Mesenchymal stem cell (in vitro differentiated cells and primary cell): Measurements from ENCODE around the gene THOC2.
"Not testable (repeated sequence)": the region's sequence is repeated elsewhere in the genome, so short reads cannot be mapped to it uniquely, and the experiment has no call there.

Experiments
- DNase-seq: peaks from one replicate; pipeline ENCODE4 v3.0.0-alpha.2; 2013
- H2AFZ ChIP-seq: one replicate; pipeline ENCODE4 v1.6.1; 2013; ENCODE audit warnings: low read depth, mild to moderate bottlenecking, control low read depth, inconsistent platforms, low read length, moderate library complexity
- H2AK5ac ChIP-seq: 2 replicates; pipeline ENCODE4 v1.6.1; 2013; ENCODE audit warnings: low read length, moderate library complexity, mild to moderate bottlenecking, inconsistent platforms; ENCODE audit not compliant: severe bottlenecking
- H2BK120ac ChIP-seq: one replicate; pipeline ENCODE4 v1.6.1; 2013; ENCODE audit warnings: low read depth, mild to moderate bottlenecking, inconsistent platforms, low read length, moderate library complexity
- H2BK12ac ChIP-seq, 2 experiments: one replicate each; pipeline ENCODE4 v1.6.1; 2013; ENCODE audit warnings: inconsistent platforms in 2 of 2, low read length in 2 of 2, mild to moderate bottlenecking in 2 of 2, moderate library complexity in 2 of 2, control low read depth in 1 of 2
- H2BK15ac ChIP-seq: one replicate; pipeline ENCODE4 v1.6.1; 2013; ENCODE audit warnings: mild to moderate bottlenecking, low read depth, inconsistent platforms; ENCODE audit not compliant: poor library complexity, severe bottlenecking
- H2BK5ac ChIP-seq: 2 replicates; pipeline ENCODE4 v1.6.1; 2013; ENCODE audit warnings: low read depth, mild to moderate bottlenecking, low read length, control low read depth, inconsistent platforms; ENCODE audit not compliant: poor library complexity, severe bottlenecking
- H3K14ac ChIP-seq, 2 experiments: one replicate each; pipeline ENCODE4 v1.6.1; 2013; ENCODE audit warnings: inconsistent platforms in 2 of 2, low read length in 2 of 2, control low read depth in 1 of 2, mild to moderate bottlenecking in 1 of 2, moderate library complexity in 1 of 2
- H3K18ac ChIP-seq, 2 experiments: one replicate each; pipeline ENCODE4 v1.6.1; 2013; ENCODE audit warnings: inconsistent platforms in 2 of 2, low read length in 2 of 2, control low read depth in 1 of 2, low read depth in 1 of 2, mild to moderate bottlenecking in 1 of 2
- H3K23ac ChIP-seq, 2 experiments: one replicate each; pipeline ENCODE4 v1.6.1; 2013; ENCODE audit warnings: inconsistent platforms in 2 of 2, low read length in 2 of 2, mild to moderate bottlenecking in 2 of 2, moderate library complexity in 2 of 2, control low read depth in 1 of 2
- H3K27ac ChIP-seq: 2 replicates; pipeline ENCODE4 v1.5.1; 2013; ENCODE audit warnings: mild to moderate bottlenecking, moderate library complexity, low read length, control low read depth, inconsistent platforms; ENCODE audit not compliant: poor library complexity, severe bottlenecking
- H3K27me3 ChIP-seq, 2 experiments: 2 replicates each; pipeline versions ENCODE4 v1.6.1 to v1.7.0; 2013; ENCODE audit warnings: low read length in 2 of 2, mild to moderate bottlenecking in 2 of 2, moderate library complexity in 2 of 2, control low read depth in 1 of 2, inconsistent platforms in 1 of 2; ENCODE audit not compliant: control insufficient read depth in 1 of 2, insufficient read depth in 1 of 2
- H3K36me3 ChIP-seq, 2 experiments: 2 replicates each; pipeline versions ENCODE4 v1.6.1 to v1.7.0; 2013; ENCODE audit warnings: low read length in 2 of 2, control low read depth in 1 of 2, inconsistent platforms in 1 of 2, low read depth in 1 of 2, mild to moderate bottlenecking in 1 of 2; ENCODE audit not compliant: insufficient read depth in 2 of 2, control insufficient read depth in 1 of 2
- H3K4ac ChIP-seq, 2 experiments: one replicate each; pipeline ENCODE4 v1.6.1; 2013; ENCODE audit warnings: inconsistent platforms in 2 of 2, low read length in 2 of 2, mild to moderate bottlenecking in 2 of 2, moderate library complexity in 2 of 2, control low read depth in 1 of 2, low read depth in 1 of 2
- H3K4me1 ChIP-seq: 2 replicates; pipeline ENCODE4 v1.6.1; 2013; ENCODE audit warnings: low read depth, low read length, control low read depth; ENCODE audit not compliant: control insufficient read depth, insufficient read depth
- H3K4me2 ChIP-seq: 2 replicates; pipeline ENCODE4 v1.6.1; 2013; ENCODE audit warnings: low read length, mild to moderate bottlenecking, inconsistent platforms; ENCODE audit not compliant: poor library complexity, severe bottlenecking
- H3K4me3 ChIP-seq, 2 experiments: 2 replicates each; pipeline versions ENCODE4 v1.5.1 to v1.7.0; 2013; ENCODE audit warnings: low read length in 2 of 2, mild to moderate bottlenecking in 2 of 2, control low read depth in 1 of 2, low read depth in 1 of 2; ENCODE audit not compliant: insufficient read depth in 1 of 2
- H3K79me1 ChIP-seq: replicated peaks from 2 replicates; pipeline ENCODE4 v1.6.1; 2013; ENCODE audit warnings: mild to moderate bottlenecking, control low read depth, low read length, inconsistent platforms; ENCODE audit not compliant: poor library complexity, severe bottlenecking
- H3K9ac ChIP-seq: 2 replicates; pipeline ENCODE4 v1.7.0; 2013; ENCODE audit warnings: mild to moderate bottlenecking, low read length, moderate library complexity
- H3K9me3 ChIP-seq: 2 replicates; pipeline ENCODE4 v1.7.0; 2013; ENCODE audit warnings: mild to moderate bottlenecking, low read length; ENCODE audit not compliant: control insufficient read depth
- H4K8ac ChIP-seq: one replicate; pipeline ENCODE4 v1.6.1; 2013; ENCODE audit warnings: inconsistent platforms, mild to moderate bottlenecking, low read length, moderate library complexity
- H4K91ac ChIP-seq: one replicate; pipeline ENCODE4 v1.6.1; 2013; ENCODE audit warnings: mild to moderate bottlenecking, low read length, inconsistent platforms
- WGBS: methylation state at CpG from one replicate; pipeline ENCODE4 v1.1.7; 2013; ENCODE audit warnings: mixed read lengths; 5-methylcytosine and 5-hydroxymethylcytosine counted together

The THOC2 gene

DNA sequence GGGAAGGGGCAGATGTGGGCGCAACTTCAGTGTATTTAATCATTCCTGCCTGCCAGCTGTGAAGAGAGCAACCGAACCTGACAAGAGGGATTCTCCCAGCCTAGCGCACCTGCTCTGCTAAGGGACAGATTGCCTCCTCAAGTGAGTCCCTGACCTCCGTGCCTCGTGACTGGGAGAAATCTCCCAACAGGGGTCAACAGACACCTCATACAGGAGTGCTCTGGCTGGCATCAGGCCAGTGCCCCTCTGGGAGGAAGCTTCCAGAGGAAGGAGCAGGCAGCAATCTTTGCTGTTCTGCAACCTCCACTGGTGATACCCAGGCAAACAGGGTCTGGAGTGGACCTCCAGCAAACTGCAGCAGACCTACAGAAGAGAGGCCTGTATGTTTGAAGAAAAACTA is 158.8 kb downstream of the THOC2 start:
- not testable (repeated sequence) for H3K23ac ChIP-seq, H2AFZ ChIP-seq, H2AK5ac ChIP-seq, H2BK15ac ChIP-seq, H3K27ac ChIP-seq, H4K8ac ChIP-seq, H2BK120ac ChIP-seq, H3K4me2 ChIP-seq, H3K4me3 ChIP-seq, H3K4ac ChIP-seq, H3K9ac ChIP-seq, H3K27me3 ChIP-seq, H2BK5ac ChIP-seq, H2BK12ac ChIP-seq, H3K36me3 ChIP-seq, H4K91ac ChIP-seq, H3K18ac ChIP-seq, DNase-seq, H3K4me1 ChIP-seq, H3K79me1 ChIP-seq, H3K14ac ChIP-seq, H3K9me3 ChIP-seq
- WGBS: 66% methylated on average over 5 of the region's 5 CpGs

DNA sequence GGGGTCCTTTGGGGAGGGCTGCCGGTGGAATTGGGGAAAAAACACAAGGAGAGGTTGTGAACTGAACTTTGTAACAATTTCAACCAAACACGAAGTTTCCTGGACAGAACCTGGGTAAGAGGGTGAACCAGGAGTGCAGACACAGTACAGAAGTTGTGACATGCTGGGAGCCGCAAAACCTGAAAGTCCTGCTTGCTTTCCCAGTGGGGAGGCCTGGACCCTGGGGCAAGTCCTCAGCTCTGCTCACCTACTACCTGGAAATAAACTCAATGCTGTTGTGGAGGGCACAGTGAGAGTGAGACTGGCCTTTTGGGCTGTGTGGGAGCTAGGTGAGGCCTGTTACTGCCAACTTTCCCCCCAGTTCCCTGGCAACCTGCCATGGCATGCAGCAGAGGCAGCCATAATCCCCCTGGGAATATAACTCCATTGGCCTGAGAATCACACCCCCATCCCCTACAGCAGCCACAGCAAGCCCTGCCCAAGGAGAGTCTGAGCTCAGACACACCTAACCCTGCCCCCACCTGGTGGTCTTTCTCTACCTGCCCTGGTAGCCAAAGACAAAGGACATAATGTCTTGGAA is 162.8 kb downstream of the THOC2 start:
- Histone ChIP-seq H3K4ac (no peak overlapping the region), H2BK120ac (no peak overlapping the region), H3K4me3 (no peak overlapping the region), H3K14ac (no peak overlapping the region), H2BK15ac (no peak overlapping the region), H2BK12ac (no peak overlapping the region), H3K23ac (no peak overlapping the region), H2AK5ac (no peak overlapping the region), H3K36me3 (no peaks in the 10 kb centered on the region), H3K79me1 (no peaks in the 10 kb centered on the region), H4K91ac (no peak overlapping the region), H3K4me1 (no peaks in the 10 kb centered on the region), H2AFZ (no peak overlapping the region), H3K27ac (no peak overlapping the region), H3K4me2 (no peak overlapping the region), H3K27me3 (no peaks in the 10 kb centered on the region), H3K9me3 (peaks cover 9% of the 10 kb centered on the region), H4K8ac (no peak overlapping the region), H2BK5ac (no peak overlapping the region), H3K9ac (no peak overlapping the region), H3K18ac (no peak overlapping the region)
- WGBS: 91% methylated on average over 2 of the region's 3 CpGs
- DNase-seq: no peak

DNA sequence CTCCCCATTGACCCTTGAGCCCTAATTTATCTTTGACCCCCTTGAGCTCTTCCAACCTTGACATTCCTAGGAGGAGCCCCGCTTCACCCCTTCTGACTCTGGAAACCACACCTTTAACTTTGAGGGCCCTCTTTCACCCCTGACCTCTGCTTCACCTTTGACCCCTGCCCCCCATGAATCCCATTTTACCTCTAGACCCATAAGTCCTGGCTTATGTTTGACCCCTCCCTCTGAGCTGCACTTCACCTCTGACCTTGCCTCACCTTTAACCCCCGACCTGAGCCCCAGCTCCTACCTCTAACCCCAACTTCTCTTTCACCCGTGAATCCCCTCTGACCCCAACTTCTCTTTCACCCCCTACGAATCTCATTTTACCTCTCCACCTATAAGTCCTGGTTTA is 169.7 kb downstream of the THOC2 start:
- Histone ChIP-seq H3K36me3 (no peaks in the 10 kb centered on the region), H3K4ac (no peak overlapping the region), H4K8ac (no peak overlapping the region), H2AFZ (no peak overlapping the region), H3K18ac (no peak overlapping the region), H3K9me3 (no peaks in the 10 kb centered on the region), H4K91ac (no peak overlapping the region), H2BK12ac (no peak overlapping the region), H3K4me1 (no peaks in the 10 kb centered on the region), H2BK15ac (no peak overlapping the region), H3K14ac (no peak overlapping the region), H3K9ac (no peak overlapping the region), H3K79me1 (no peaks in the 10 kb centered on the region), H3K23ac (no peak overlapping the region), H3K27ac (no peak overlapping the region), H3K27me3 (no peaks in the 10 kb centered on the region), H3K4me3 (no peak overlapping the region), H2BK120ac (no peak overlapping the region), H2BK5ac (no peak overlapping the region), H2AK5ac (no peak overlapping the region), H3K4me2 (no peak overlapping the region)
- 84% methylated on average over 4 of the region's 4 CpGs for WGBS
- no peak for DNase-seq

DNA sequence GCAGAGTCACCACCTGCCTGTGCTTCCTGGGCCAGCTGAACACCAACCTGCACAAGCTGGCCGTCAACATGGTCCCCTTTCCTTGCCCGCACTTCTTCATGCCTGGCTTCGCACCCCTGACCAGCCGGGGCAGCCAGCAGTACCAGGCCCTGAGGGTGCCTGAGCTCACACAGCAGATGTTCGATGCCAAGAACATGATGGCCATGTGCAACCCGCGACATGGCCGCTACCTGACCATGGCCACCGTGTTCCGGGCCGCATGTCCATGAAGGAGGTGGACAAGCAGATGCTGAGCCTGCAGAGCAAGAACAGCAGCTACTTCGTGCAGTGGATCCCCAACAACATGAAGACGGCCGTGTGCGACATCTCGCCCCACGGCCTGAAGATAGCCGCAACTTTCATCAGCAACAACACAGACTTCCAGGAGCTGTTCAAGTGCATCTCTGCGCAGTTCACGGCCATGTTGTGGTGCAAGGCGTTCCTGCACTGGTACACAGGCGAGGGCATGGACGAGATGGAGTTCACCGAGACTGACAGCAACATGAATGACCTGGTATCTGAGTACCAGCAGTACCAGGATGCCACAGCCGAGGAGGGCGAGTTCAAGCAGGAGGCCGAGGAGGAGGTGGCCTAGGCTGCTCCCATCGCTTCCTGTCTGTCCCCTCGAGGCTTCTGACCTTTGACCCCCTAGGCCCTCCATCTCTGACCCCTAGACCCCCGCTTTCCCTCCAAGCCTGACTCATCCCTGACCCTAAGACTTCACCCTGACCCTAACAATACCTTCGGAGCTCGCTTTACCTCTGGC is 170.3 kb downstream of the THOC2 start:
- H2BK120ac ChIP-seq: no peak overlapping the region
- H2AFZ ChIP-seq: no peak overlapping the region
- H3K14ac ChIP-seq: no peak overlapping the region
- H2BK12ac ChIP-seq: no peak overlapping the region
- H3K4ac ChIP-seq: no peak overlapping the region
- H3K4me2 ChIP-seq: no peak overlapping the region
- no peak overlapping the region for H2BK5ac ChIP-seq
- H3K4me3 ChIP-seq: no peak overlapping the region
- no peak overlapping the region for H3K23ac ChIP-seq
- no peaks in the 10 kb centered on the region for H3K9me3 ChIP-seq
- WGBS: 94% methylated on average over 32 of the region's 32 CpGs
- no peaks in the 10 kb centered on the region for H3K79me1 ChIP-seq
- no peaks in the 10 kb centered on the region for H3K27me3 ChIP-seq
- H2BK15ac ChIP-seq: no peak overlapping the region
- no peak overlapping the region for H2AK5ac ChIP-seq
- H4K91ac ChIP-seq: no peak overlapping the region
- H4K8ac ChIP-seq: no peak overlapping the region
- H3K27ac ChIP-seq: no peak overlapping the region
- H3K4me1 ChIP-seq: no peaks in the 10 kb centered on the region
- H3K36me3 ChIP-seq: no peaks in the 10 kb centered on the region
- no peak overlapping the region for H3K18ac ChIP-seq
- DNase-seq: no peak
- H3K9ac ChIP-seq: no peak overlapping the region
